GM23338 (cell line): Measurements from ENCODE around the gene SSTR3. TPM values are rescaled to one million over a fixed set of nuclear protein-coding genes. Genes with fewer than 3 reads are reported as not detected.

ENCODE experiments used
- ATAC-seq: fragments of 200-7000 bp; cut with Tn5 transposase; 3 replicates; pipeline ENCODE4 v1.9.1; 2020
- DNase-seq: peaks from one replicate; pipeline ENCODE4 v3.0.0-alpha.2; 2015; ENCODE audit warnings: low spot score
- H2AFZ ChIP-seq: fragments of 200-600 bp; sonication (generic); 2 replicates; pipeline ENCODE4 v1.8.0; 2016; ENCODE audit warnings: antibody characterized with exemption, mild to moderate bottlenecking, moderate library complexity
- H3F3A ChIP-seq: fragments of 200-600 bp; sonication (generic); replicated peaks from 2 replicates; pipeline ENCODE4 v1.8.0; 2017; ENCODE audit warnings: antibody characterized with exemption, mixed run types, low read depth
- H3K27ac ChIP-seq: fragments of 200-600 bp; sonication (generic); 2 replicates; pipeline ENCODE4 v1.6.1; 2016; ENCODE audit warnings: low read depth
- H3K27me3 ChIP-seq: fragments of 200-600 bp; sonication (generic); 2 replicates; pipeline ENCODE4 v1.8.0; 2016; ENCODE audit warnings: mild to moderate bottlenecking, mixed run types, moderate library complexity; ENCODE audit not compliant: insufficient read depth
- H3K36me3 ChIP-seq: fragments of 200-600 bp; sonication (generic); 2 replicates; pipeline ENCODE4 v1.8.0; 2016; ENCODE audit warnings: mild to moderate bottlenecking; ENCODE audit not compliant: insufficient read depth
- H3K4me1 ChIP-seq: fragments of 200-600 bp; sonication (generic); 2 replicates; pipeline ENCODE4 v1.8.0; 2016; ENCODE audit warnings: mild to moderate bottlenecking, moderate library complexity; ENCODE audit not compliant: insufficient read depth
- H3K4me2 ChIP-seq: fragments of 200-600 bp; sonication (generic); 2 replicates; pipeline ENCODE4 v1.7.1; 2017; ENCODE audit warnings: mixed run types
- H3K4me3 ChIP-seq: fragments of 200-600 bp; sonication (generic); 2 replicates; pipeline ENCODE4 v1.6.1; 2016; ENCODE audit warnings: mixed run types
- H3K79me2 ChIP-seq: fragments of 200-600 bp; sonication (generic); replicated peaks from 2 replicates; pipeline ENCODE4 v1.8.0; 2017; ENCODE audit warnings: mild to moderate bottlenecking; ENCODE audit not compliant: insufficient read depth
- H3K9me2 ChIP-seq: fragments of 200-600 bp; sonication (generic); 2 replicates; pipeline ENCODE4 v1.8.0; 2017; ENCODE audit not compliant: insufficient read depth
- H4K20me1 ChIP-seq: fragments of 200-600 bp; sonication (generic); replicated peaks from 2 replicates; pipeline ENCODE4 v1.8.0; 2017; ENCODE audit warnings: mild to moderate bottlenecking; ENCODE audit not compliant: insufficient read depth
- H3K27ac Mint-ChIP-seq: 2 replicates; pipeline ENCODE4 v1.8.0; 2020; ENCODE audit warnings: inconsistent platforms, mild to moderate bottlenecking, moderate library complexity, mixed read lengths
- H3K27me3 Mint-ChIP-seq: 3 replicates; pipeline ENCODE4 v1.8.0; 2022; ENCODE audit warnings: low read depth, mild to moderate bottlenecking, moderate library complexity, mixed read lengths, inconsistent platforms; ENCODE audit not compliant: insufficient read depth, poor library complexity
- H3K36me3 Mint-ChIP-seq: 3 replicates; pipeline ENCODE4 v1.8.0; 2021; ENCODE audit warnings: low read depth, mild to moderate bottlenecking, inconsistent platforms, moderate library complexity, mixed read lengths
- H3K4me1 Mint-ChIP-seq: 3 replicates; pipeline ENCODE4 v1.8.0; 2020; ENCODE audit warnings: mild to moderate bottlenecking, inconsistent platforms, mixed read lengths
- H3K4me3 Mint-ChIP-seq: 3 replicates; pipeline ENCODE4 v1.8.0; 2021; ENCODE audit warnings: moderate library complexity, mild to moderate bottlenecking, inconsistent platforms, mixed read lengths
- H3K9me3 Mint-ChIP-seq: 3 replicates; pipeline ENCODE4 v1.8.0; 2020; ENCODE audit warnings: moderate library complexity, mild to moderate bottlenecking, inconsistent platforms, mixed read lengths
- CREB1 ChIP-seq: fragments of 250-450 bp; sonication (Bioruptor Pico); IDR thresholded peaks from 2 replicates; pipeline ENCODE4 v1.5.0; 2020; ENCODE audit warnings: low read depth, mild to moderate bottlenecking, moderate library complexity
- CTCF ChIP-seq, 2 experiments: fragments of 200-600 bp in 1 of 2; sonication (generic) in 1 of 2; conservative IDR thresholded peaks; 2 replicates each; pipeline versions ENCODE4 v1.5.1 to v1.6.1; 2016 to 2017; ENCODE audit warnings: antibody characterized with exemption in 2 of 2, low read depth in 2 of 2, mild to moderate bottlenecking in 2 of 2, moderate library complexity in 1 of 2
- ETS1 ChIP-seq: IDR thresholded peaks from 2 replicates; pipeline ENCODE4 v1.6.1; 2016; ENCODE audit warnings: antibody characterized with exemption
- EZH2 ChIP-seq: fragments of 200-600 bp; sonication (generic); IDR thresholded peaks from one replicate; pipeline ENCODE4 v1.8.0; 2017; ENCODE audit warnings: antibody characterized with exemption, mild to moderate bottlenecking, low read depth; ENCODE audit not compliant: unreplicated experiment
- EZH2phosphoT487 ChIP-seq: fragments of 200-600 bp; sonication (generic); IDR thresholded peaks from one replicate; pipeline ENCODE4 v1.8.1; 2018; ENCODE audit warnings: antibody characterized with exemption; ENCODE audit not compliant: unreplicated experiment
- JUNB ChIP-seq: IDR thresholded peaks from one replicate; pipeline ENCODE4 v1.6.1; 2016; ENCODE audit warnings: antibody characterized with exemption; ENCODE audit not compliant: unreplicated experiment
- NANOG ChIP-seq: IDR thresholded peaks from 2 replicates; pipeline ENCODE4 v1.6.1; 2016; ENCODE audit warnings: antibody characterized with exemption, borderline replicate concordance
- POLR2AphosphoS5 ChIP-seq: IDR thresholded peaks from 2 replicates; pipeline ENCODE4 v1.6.1; 2016; ENCODE audit warnings: antibody characterized with exemption, low read depth
- REST ChIP-seq: IDR thresholded peaks from one replicate; pipeline ENCODE4 v1.6.1; 2018; ENCODE audit warnings: antibody characterized with exemption; ENCODE audit not compliant: unreplicated experiment
- STAT1 ChIP-seq: IDR thresholded peaks from one replicate; pipeline ENCODE4 v1.6.1; 2016; ENCODE audit warnings: antibody characterized with exemption; ENCODE audit not compliant: unreplicated experiment
- ZNF114 ChIP-seq: fragments of 250-450 bp; sonication (Bioruptor Pico); IDR thresholded peaks from 2 replicates; pipeline ENCODE4 v1.5.0; 2020; ENCODE audit warnings: mild to moderate bottlenecking, moderate library complexity
- ZNF331 ChIP-seq: fragments of 250-450 bp; sonication (Bioruptor Pico); IDR thresholded peaks from 2 replicates; pipeline ENCODE4 v1.5.0; 2020; ENCODE audit warnings: low read depth, mild to moderate bottlenecking, moderate library complexity
- ZNF462 ChIP-seq: fragments of 250-450 bp; sonication (Bioruptor Pico); IDR thresholded peaks from 2 replicates; pipeline ENCODE4 v1.5.0; 2020; ENCODE audit warnings: mild to moderate bottlenecking, moderate library complexity
- polyA plus RNA-seq: library from polyadenylated mRNA; unstranded; fragments of >200 nt; fragmentation: Nextera tagmentation; extraction: Ambion mirVana; gene quantifications from 2 replicates; pipeline ENCODE4 v1.2.1, GENCODE V29; 2016
- total RNA-seq: library from RNA; depleted of rRNA; stranded (reverse); fragments of >200 nt; shearing (Covaris generic); gene quantifications from 2 replicates; pipeline ENCODE4 v1.2.3, GENCODE V29; 2014

The SSTR3 gene
- total and polyA plus RNA-seq, 2 experiments from 2014 or later: 0.66 TPM; not detected in 1

- no peak overlapping the region for H3K27ac Mint-ChIP-seq
These were observed 22.7 kb upstream of the SSTR3 start for GRCh38 chr22:37234736-37235711.

More at GRCh38 chr22:37234736-37235711, 22.7 kb upstream of the SSTR3 start:
- Histone ChIP-seq H3K27ac (no peak overlapping the region), H2AFZ (no peak overlapping the region), H3K9me2 (no peaks in the 10 kb centered on the region), H3K4me2 (no peak overlapping the region), H3K36me3 (no peaks in the 10 kb centered on the region), H3K79me2 (no peaks in the 10 kb centered on the region), H3K27me3 (no peaks in the 10 kb centered on the region), H3F3A (no peaks in the 10 kb centered on the region), H3K4me1 (no peaks in the 10 kb centered on the region), H3K4me3 (no peak overlapping the region), H4K20me1 (no peaks in the 10 kb centered on the region)
- Mint-ChIP-seq H3K4me1 (peaks cover 12% of the 10 kb centered on the region), H3K36me3 (no peaks in the 10 kb centered on the region), H3K9me3 (no peaks in the 10 kb centered on the region), H3K27me3 (peaks cover 14% of the 10 kb centered on the region), H3K4me3 (no peak overlapping the region)
- DNase-seq (no peak), ATAC-seq (no peak)
- no peak for TF ChIP-seq EZH2
- no peak for TF ChIP-seq EZH2phosphoT487
- TF ChIP-seq NANOG: no peak
- TF ChIP-seq POLR2AphosphoS5: no peak
- no peak for TF ChIP-seq REST
- no peak for TF ChIP-seq CREB1
- no peak for TF ChIP-seq ZNF114 (CRISPR knock-in tag)
- TF ChIP-seq ZNF462 (CRISPR knock-in tag): no peak
- TF ChIP-seq JUNB: no peak
- no peak for TF ChIP-seq CTCF (conservative IDR thresholded peaks at IDR 0.05; ENCODE audit: low read depth in 2 of 2)
- TF ChIP-seq STAT1: no peak
- no peak for TF ChIP-seq ZNF331 (CRISPR knock-in tag)
- no peak for TF ChIP-seq ETS1
